GM13977 (cell line): Measurements from ENCODE around the gene SPEG.

Experiments used
- DNase-seq: peaks from one replicate; pipeline ENCODE4 v3.0.0; 2012; ENCODE audit warnings: low spot score
- CTCF ChIP-seq: IDR thresholded peaks from 2 replicates; pipeline ENCODE4 v1.5.1; 2012; ENCODE audit warnings: mild to moderate bottlenecking, control low read depth; ENCODE audit not compliant: insufficient read depth; ENCODE audit errors: extremely low read depth, missing control alignments
- in situ Hi-C: fragments of 300-500 bp; cut with MboI; formaldehyde crosslinking; loops from one replicate; pipeline ENCODE4 v1.12.0; 2022; ENCODE audit warnings: low sequenced_read_pairs, low pct_unique_long_range_greater_than_20kb, mixed read lengths, inconsistent platforms; ENCODE audit not compliant: unreplicated experiment

The SPEG gene

GRCh38 chr2:219460424-219460926 is 25.8 kb downstream of the SPEG start:
- no peak for TF ChIP-seq CTCF
- DNase-seq: no peak
- in situ Hi-C loops: no loop called here

- no peak for DNase-seq
- TF ChIP-seq CTCF: no peak
- in situ Hi-C loops: no loop called here
These were observed 26.4 kb downstream of the SPEG start for GRCh38 chr2:219461047-219461514.

GRCh38 chr2:219461669-219462068 is 27.0 kb downstream of the SPEG start:
- DNase-seq: no peak
- no peak for TF ChIP-seq CTCF
- in situ Hi-C loops: no loop called here

GRCh38 chr2:219462349-219462748 is 27.7 kb downstream of the SPEG start:
- in situ Hi-C loops: no loop called here
- DNase-seq: no peak
- no peak for TF ChIP-seq CTCF

- no peak for TF ChIP-seq CTCF
- in situ Hi-C loops: no loop called here
- no peak for DNase-seq
These were observed 29.8 kb downstream of the SPEG start for GRCh38 chr2:219464286-219465032.

GRCh38 chr2:219465659-219466561 is 31.3 kb downstream of the SPEG start:
- in situ Hi-C loops: no loop called here
- TF ChIP-seq CTCF: no peak
- no peak for DNase-seq
